ENCODE measurements around the gene FPGS. TPM values are rescaled to one million over a fixed set of nuclear protein-coding genes. Genes with fewer than 3 reads are reported as not detected.

The FPGS gene
- polyA plus RNA-seq, 3 donors, result 21.3 to 28.5 (median 25.2) TPM

DNA sequence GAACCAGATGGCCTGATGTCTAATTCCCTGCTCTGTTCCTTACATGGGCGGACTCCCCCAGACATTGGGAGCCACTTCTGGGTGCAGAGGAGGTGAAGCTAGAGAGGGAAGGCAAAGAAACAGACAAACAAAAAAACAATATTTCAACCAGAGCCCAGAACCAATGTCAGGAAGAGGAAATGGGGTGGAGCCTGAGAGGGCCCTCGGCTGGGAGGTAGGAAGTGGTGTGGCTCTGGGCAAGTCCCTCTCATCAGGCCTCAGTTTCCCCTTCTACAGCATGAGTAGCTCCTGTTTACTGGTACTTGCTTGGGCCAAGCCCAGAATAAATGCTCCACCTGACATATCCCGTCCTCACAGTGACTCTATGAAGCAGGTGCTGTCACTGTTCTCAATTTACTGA lies 35.3 kb upstream of the FPGS start:
- peak overlapping the region; percentile 17 for H3K9ac ChIP-seq (ENCODE audit: insufficient read depth, low read length, poor library complexity, severe bottlenecking)
- WGBS (ENCODE audit: insufficient coverage), result 80% methylated on average over 1 of the region's 3 CpGs
- no peaks in the 10 kb centered on the region for H3K9me3 Mint-ChIP-seq

DNA sequence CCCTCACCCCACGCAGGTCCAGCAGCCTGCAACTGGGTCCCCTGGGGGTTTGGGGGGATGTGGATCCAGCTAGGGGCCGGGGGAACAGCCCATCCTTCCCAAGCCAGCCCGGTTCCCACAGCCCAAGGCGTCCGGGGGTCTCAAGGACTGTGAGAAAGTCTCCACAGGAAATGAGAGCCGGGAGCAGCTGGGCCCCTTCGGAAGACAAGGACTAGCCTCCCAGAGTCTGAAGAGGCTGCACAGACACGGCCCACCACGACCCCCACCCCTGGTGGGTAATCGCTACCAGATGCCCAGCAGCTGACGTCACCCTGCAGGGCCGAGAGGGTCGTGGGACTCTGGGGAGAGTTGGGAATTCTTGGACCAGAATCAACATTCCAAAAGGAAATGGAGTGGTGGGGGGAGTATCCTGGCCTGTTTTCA lies 34.8 kb upstream of the FPGS start:
- H3K4me3 ChIP-seq (replicated peaks in 1 of 3; ENCODE audit: low read depth in 2 of 3, low read length in 3 of 3), result no peak overlapping the region
- intact Hi-C loops (cut with micrococcal nuclease), result no loop called here
- peaks cover 88% of the 10 kb centered on the region for H3K4me1 Mint-ChIP-seq
- H3K4me1 ChIP-seq (ENCODE audit: control insufficient read depth in 1 of 2, insufficient read depth in 2 of 2, low read length in 2 of 2), result peaks cover 53 to 78% of the 10 kb centered on the region in 2 donors
- peaks cover 99% of the 10 kb centered on the region for H4K20me1 ChIP-seq (ENCODE audit: insufficient read depth, low read length)
- WGBS (ENCODE audit: insufficient coverage), result 78% methylated on average over 11 of the region's 13 CpGs
- peaks cover 66 to 86% of the 10 kb centered on the region in 2 donors for H3K36me3 Mint-ChIP-seq
- DNase-seq, result no peak
- peaks cover 98% of the 10 kb centered on the region for H3K79me2 ChIP-seq (ENCODE audit: insufficient read depth, low read length)
- no peaks in the 10 kb centered on the region for H3K9me3 Mint-ChIP-seq
- H2AFZ ChIP-seq (ENCODE audit: insufficient read depth, low read depth, low read length, poor library complexity, severe bottlenecking), result no peak overlapping the region
- peak overlapping the region in 1 of 2 donors; percentile 61 for H3K27ac ChIP-seq (ENCODE audit: low read depth in 1 of 2, low read length in 2 of 2)
- H3K4me3 Mint-ChIP-seq, result no peak overlapping the region
- no peaks in the 10 kb centered on the region for H3K9me3 ChIP-seq (replicated peaks in 1 of 2; ENCODE audit: control insufficient read depth in 1 of 2, insufficient read depth in 1 of 2, low read length in 2 of 2)
- H3K9ac ChIP-seq (ENCODE audit: insufficient read depth, low read length, poor library complexity, severe bottlenecking), result peak overlapping the region; percentile 17
- peaks cover 0 to 1% (median 0%) of the 10 kb centered on the region in 3 donors for H3K27me3 Mint-ChIP-seq (ENCODE audit: low read depth in 3 of 3)
- H3K4me2 ChIP-seq (replicated peaks; ENCODE audit: extremely low read depth, low read length, poor library complexity, severe bottlenecking), result peak overlapping the region; percentile 11
- H3K27ac Mint-ChIP-seq, result peak overlapping the region in 4 of 7 donors; percentile 31 to 85 (median 71)
- no peaks in the 10 kb centered on the region for H3K27me3 ChIP-seq (ENCODE audit: control insufficient read depth in 2 of 2, insufficient read depth in 2 of 2, low read length in 2 of 2)
- TF ChIP-seq, protein P1, sequence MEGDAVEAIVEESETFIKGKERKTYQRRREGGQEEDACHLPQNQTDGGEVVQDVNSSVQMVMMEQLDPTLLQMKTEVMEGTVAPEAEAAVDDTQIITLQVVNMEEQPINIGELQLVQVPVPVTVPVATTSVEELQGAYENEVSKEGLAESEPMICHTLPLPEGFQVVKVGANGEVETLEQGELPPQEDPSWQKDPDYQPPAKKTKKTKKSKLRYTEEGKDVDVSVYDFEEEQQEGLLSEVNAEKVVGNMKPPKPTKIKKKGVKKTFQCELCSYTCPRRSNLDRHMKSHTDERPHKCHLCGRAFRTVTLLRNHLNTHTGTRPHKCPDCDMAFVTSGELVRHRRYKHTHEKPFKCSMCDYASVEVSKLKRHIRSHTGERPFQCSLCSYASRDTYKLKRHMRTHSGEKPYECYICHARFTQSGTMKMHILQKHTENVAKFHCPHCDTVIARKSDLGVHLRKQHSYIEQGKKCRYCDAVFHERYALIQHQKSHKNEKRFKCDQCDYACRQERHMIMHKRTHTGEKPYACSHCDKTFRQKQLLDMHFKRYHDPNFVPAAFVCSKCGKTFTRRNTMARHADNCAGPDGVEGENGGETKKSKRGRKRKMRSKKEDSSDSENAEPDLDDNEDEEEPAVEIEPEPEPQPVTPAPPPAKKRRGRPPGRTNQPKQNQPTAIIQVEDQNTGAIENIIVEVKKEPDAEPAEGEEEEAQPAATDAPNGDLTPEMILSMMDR (IDR thresholded peaks at IDR 0.05), result no peak
- H3K36me3 ChIP-seq (replicated peaks in 1 of 2; ENCODE audit: control insufficient read depth in 1 of 2, insufficient read depth in 2 of 2, low read length in 2 of 2), result peaks cover 59 to 80% of the 10 kb centered on the region in 2 donors

More for the DNA sequence above, 35.3 kb upstream of the FPGS start:
- no peak overlapping the region for H2AFZ ChIP-seq (ENCODE audit: insufficient read depth, low read depth, low read length, poor library complexity, severe bottlenecking)
- H3K4me2 ChIP-seq (replicated peaks; ENCODE audit: extremely low read depth, low read length, poor library complexity, severe bottlenecking), result peak overlapping the region; percentile 11
- Mint-ChIP-seq H3K36me3 (peaks cover 62 to 81% of the 10 kb centered on the region in 2 donors), H3K27me3 (ENCODE audit: low read depth in 3 of 3) (peaks cover 0 to 1% (median 0%) of the 10 kb centered on the region in 3 donors), H3K27ac (peak overlapping the region in 5 of 7 donors; percentile 12 to 77 (median 62)), H3K4me3 (no peak overlapping the region), H3K4me1 (peaks cover 91% of the 10 kb centered on the region)
- no peaks in the 10 kb centered on the region for H3K27me3 ChIP-seq (ENCODE audit: control insufficient read depth in 2 of 2, insufficient read depth in 2 of 2, low read length in 2 of 2)
- H3K27ac ChIP-seq (ENCODE audit: low read depth in 1 of 2, low read length in 2 of 2), result peak overlapping the region in 1 of 2 donors; percentile 61
- H4K20me1 ChIP-seq (ENCODE audit: insufficient read depth, low read length), result peaks cover 99% of the 10 kb centered on the region
- intact Hi-C loops (cut with micrococcal nuclease), result no loop called here
- H3K36me3 ChIP-seq (replicated peaks in 1 of 2; ENCODE audit: control insufficient read depth in 1 of 2, insufficient read depth in 2 of 2, low read length in 2 of 2), result peaks cover 54 to 75% of the 10 kb centered on the region in 2 donors
- DNase-seq, result no peak
- H3K9me3 ChIP-seq (replicated peaks in 1 of 2; ENCODE audit: control insufficient read depth in 1 of 2, insufficient read depth in 1 of 2, low read length in 2 of 2), result no peaks in the 10 kb centered on the region
- peaks cover 98% of the 10 kb centered on the region for H3K79me2 ChIP-seq (ENCODE audit: insufficient read depth, low read length)
- TF ChIP-seq, protein P1 (IDR thresholded peaks at IDR 0.05), result no peak
- H3K4me1 ChIP-seq (ENCODE audit: control insufficient read depth in 1 of 2, insufficient read depth in 2 of 2, low read length in 2 of 2), result peaks cover 58 to 78% of the 10 kb centered on the region in 2 donors
- H3K4me3 ChIP-seq (replicated peaks in 1 of 3; ENCODE audit: low read depth in 2 of 3, low read length in 3 of 3), result no peak overlapping the region

Measured in CD14-positive monocyte (primary cell).